Ectodermal cell (in vitro differentiated cells): Measurements from ENCODE around the gene PRSS57.
A peak's percentile ranks its signal among the peaks of the same experiment; 100 is the strongest.
"Not testable (repeated sequence)": the region's sequence is repeated elsewhere in the genome, so short reads cannot be mapped to it uniquely, and the experiment has no call there.

Source experiments
- H3K27ac ChIP-seq: 2 replicates; pipeline ENCODE4 v1.7.0; 2013; ENCODE audit warnings: mild to moderate bottlenecking, low read depth, low read length; ENCODE audit not compliant: insufficient read depth, poor library complexity, severe bottlenecking
- H3K27me3 ChIP-seq: 2 replicates; pipeline ENCODE4 v1.7.0; 2013; ENCODE audit warnings: mild to moderate bottlenecking, low read length; ENCODE audit not compliant: insufficient read depth, control insufficient read depth, poor library complexity, severe bottlenecking
- H3K36me3 ChIP-seq: one replicate; pipeline ENCODE4 v1.7.0; 2013; ENCODE audit warnings: low read length; ENCODE audit not compliant: control insufficient read depth, insufficient read depth
- H3K4me1 ChIP-seq: one replicate; pipeline ENCODE4 v1.7.0; 2013; ENCODE audit warnings: low read length; ENCODE audit not compliant: control insufficient read depth, insufficient read depth
- H3K4me3 ChIP-seq: 2 replicates; pipeline ENCODE4 v1.7.0; 2013; ENCODE audit warnings: low read depth, low read length, control low read depth; ENCODE audit not compliant: insufficient read depth
- H3K9me3 ChIP-seq: 2 replicates; pipeline ENCODE4 v1.7.0; 2013; ENCODE audit warnings: mild to moderate bottlenecking, low read length, moderate library complexity; ENCODE audit not compliant: control insufficient read depth
- WGBS, 2 experiments: methylation state at CpG; one replicate each; pipeline ENCODE4 v1.1.7; 2013; ENCODE audit warnings: missing lambda C conversion rate in 2 of 2; 5-methylcytosine and 5-hydroxymethylcytosine counted together

The PRSS57 gene

DNA sequence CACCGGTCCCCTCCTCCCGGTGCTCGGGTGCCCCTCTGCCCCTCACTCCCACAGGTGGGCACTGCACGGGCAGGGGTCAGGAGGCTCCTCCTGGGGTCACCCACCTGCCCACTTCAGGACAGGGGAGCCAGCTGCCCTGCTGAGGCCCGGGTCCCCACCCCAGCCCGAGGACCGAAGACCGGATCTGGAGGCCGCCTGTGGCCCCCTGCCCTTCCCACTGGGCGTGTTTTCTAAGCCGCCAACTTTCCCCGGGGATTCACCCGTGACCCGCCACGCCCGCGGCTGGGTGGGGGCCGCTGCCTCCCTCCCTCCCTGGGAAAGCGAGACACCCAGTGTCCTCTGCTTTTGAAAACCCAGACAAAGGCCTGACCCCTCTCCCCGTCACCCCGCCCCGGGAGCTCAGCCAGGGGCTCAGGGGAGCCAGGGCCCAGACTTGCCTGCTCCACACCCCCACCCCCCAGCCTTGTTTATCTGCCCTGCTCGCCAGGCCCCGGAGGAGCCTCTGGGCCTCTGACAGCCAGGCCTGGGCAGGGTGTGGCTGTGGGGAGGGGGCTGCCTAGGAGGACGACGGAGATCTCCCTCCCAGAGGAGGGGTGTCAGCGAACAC is 14.8 kb upstream of the PRSS57 start:
- Histone ChIP-seq H3K27me3 (no peaks in the 10 kb centered on the region), H3K9me3 (no peaks in the 10 kb centered on the region), H3K27ac (no peak overlapping the region), H3K4me3 (peak overlapping the region; percentile 50), H3K36me3 (no peaks in the 10 kb centered on the region), H3K4me1 (peaks cover 14% of the 10 kb centered on the region)
- WGBS, 2 experiments: 67 to 73% methylated on average over 27 of the region's 27 CpGs

DNA sequence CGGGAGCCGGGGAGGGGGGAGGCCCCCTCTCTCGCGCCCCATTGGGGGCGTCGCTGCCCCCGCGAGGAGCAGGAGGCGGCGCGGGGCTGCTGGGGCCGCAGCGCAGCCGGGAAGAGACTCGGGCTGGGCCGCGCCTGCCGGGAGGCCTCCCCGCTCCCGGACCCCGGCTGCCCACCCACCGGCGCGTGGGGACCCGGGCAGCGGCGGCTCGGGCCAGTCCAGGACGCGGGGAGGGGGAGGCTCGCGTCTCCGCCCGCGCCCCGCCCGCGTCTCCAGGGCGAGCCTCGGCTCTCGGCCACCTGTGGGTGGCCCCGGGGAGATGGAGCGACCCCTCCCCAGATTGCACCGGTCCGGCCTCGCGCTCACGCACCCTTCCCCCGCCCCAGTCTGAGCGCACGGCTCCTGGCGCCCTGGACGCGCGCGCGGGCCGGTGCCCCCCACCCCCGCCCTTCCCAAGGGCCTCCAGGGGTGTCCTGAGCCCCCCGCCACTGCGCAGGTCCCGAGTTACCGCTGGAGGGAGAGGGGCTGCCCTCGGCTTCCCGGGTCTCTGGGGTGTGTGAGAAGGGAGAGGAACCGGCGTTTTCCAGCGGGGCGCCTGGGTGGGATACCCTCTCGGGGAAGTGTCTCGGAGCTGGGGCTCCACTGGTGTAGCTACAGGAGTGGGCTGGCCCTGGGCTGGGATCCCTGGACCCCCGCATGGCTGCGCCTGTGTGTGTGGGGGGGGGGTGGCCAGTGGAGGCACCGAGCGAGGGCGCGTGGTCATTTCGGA is 14.1 kb upstream of the PRSS57 start:
- no peaks in the 10 kb centered on the region for H3K9me3 ChIP-seq

DNA sequence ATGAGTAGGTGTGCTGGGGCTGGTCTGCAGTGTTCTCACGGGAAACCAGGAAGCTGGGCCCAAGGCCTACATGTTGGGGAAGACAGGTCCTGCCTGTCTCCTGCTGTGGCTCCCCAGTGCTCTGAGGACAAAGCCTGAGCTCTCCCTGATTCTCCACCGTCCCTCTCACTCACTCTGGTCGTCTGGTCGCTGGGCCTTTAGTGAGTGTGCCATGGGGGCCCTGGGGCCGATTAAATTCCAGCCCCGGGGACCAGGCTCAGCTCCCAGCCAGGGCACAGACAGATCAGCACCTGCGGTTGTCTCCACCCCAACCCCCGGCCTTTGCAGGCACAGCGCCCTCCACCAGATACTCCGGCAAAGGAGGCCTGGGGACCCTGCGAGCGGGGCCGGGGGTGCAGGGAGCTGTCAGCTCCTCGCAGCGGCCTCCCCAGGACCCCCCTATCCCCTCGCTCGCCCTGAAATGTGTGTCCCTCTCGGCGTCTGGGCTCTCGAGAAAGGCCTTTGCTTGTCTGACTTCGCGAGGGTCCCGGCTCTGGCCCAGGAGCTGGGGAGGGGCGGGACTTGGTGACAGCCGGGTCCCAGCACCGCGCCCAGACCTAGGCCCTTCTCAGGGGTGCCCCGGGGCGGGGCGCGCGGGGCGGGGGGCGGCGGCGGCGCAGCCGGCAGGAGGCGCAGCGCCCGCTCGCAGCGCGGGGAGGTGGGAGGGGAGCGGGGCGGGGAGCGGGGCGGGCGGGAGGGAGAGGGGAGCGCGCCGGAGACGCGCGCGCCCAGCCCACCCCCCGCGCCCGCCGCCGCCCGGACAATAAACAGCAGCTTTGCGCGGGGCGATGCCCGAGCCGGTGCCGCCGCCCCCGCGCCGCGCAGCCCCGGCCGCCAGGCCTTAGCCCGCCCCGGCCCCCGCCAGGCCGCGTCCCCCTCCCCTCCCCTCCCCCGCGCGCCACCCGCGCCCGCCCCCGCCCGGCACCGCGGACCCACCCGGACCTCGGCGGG is 13.2 kb upstream of the PRSS57 start, which contains the start of gene PALM:
Gene PALM, plus strand, starts transcription at position 782 of the 990 bp plus-strand sequence. CDS start 212 bp downstream, outside the sequence.
- Histone ChIP-seq H3K27ac (no peak within 1 kb of the TSS), H3K4me1 (peaks cover 14% of the 10 kb centered on the region), H3K9me3 (no peaks in the 10 kb centered on the region), H3K36me3 (no peaks in the 10 kb centered on the region), H3K4me3 (peak within 1 kb of the TSS; percentile 50), H3K27me3 (no peaks in the 10 kb centered on the region)
- WGBS, 2 experiments: 7% methylated on average over 79 to 92 of the region's 93 CpGs

More for the DNA sequence above, 14.1 kb upstream of the PRSS57 start:
- peaks cover 14% of the 10 kb centered on the region for H3K4me1 ChIP-seq
- H3K27me3 ChIP-seq: no peaks in the 10 kb centered on the region
- H3K27ac ChIP-seq: no peak overlapping the region
- WGBS, 2 experiments: 9 to 10% methylated on average over 78 of the region's 78 CpGs
- H3K4me3 ChIP-seq: peak overlapping the region; percentile 50
- no peaks in the 10 kb centered on the region for H3K36me3 ChIP-seq

DNA sequence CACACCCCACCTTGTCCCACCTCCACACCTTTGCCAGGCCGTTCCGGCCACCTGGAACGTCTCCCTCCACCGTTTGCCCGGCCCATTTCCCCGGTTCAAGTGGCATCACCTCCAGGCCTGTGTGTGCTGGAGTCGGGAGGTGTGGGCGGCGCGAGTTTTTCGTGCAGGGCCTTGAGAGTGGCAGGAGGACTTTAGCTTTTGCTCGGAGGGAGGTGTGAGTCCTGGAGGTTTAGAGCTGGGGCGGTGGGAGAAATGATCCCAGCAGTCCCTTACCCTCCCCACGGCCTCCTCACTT is 9.1 kb upstream of the PRSS57 start:
- WGBS, 2 experiments: 64 to 67% methylated on average over 14 of the region's 14 CpGs
- no peak overlapping the region for H3K27ac ChIP-seq
- H3K9me3 ChIP-seq: no peaks in the 10 kb centered on the region
- H3K4me3 ChIP-seq: no peak overlapping the region
- H3K27me3 ChIP-seq: no peaks in the 10 kb centered on the region
- no peaks in the 10 kb centered on the region for H3K36me3 ChIP-seq
- no peaks in the 10 kb centered on the region for H3K4me1 ChIP-seq

DNA sequence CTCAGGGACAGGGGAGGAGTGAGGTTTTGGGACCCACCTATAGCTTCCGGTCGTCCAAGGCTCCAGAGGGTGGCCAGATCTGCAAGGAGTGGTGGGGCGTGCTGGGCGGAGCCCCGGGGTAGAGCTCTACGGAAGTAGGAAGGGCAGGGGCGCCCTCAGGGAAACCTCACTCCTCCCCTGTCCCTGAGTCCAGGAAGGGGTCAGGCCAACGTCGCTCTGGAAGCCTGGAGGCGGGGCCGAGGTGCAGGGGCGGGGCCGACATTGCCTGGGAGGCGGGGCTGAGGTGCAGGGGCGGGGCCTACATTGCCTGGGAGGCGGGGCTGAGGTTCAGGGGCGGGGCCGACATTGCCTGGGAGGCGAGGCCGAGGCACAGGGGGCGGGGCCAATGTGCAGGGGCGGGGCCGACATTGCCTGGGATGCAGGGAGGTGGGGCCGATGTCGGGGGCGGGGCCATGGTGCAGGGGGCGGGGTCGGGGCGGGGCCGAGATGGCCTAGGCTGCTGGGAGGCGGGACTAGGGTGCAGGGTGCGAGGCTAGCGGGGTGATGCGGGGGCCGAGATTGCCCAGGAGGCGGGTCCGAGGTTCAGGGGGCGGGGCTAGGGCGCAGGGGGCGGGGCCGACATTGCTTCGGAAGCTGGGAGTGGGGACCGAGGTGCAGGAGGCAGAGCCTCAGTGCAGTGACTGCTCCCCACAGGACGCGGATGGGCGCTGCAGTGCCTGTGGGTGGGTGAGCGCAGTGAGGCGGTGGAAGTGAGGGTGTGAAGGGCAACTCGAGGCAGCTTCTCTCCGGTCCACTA is 8.6 kb upstream of the PRSS57 start:
- no peaks in the 10 kb centered on the region for H3K27me3 ChIP-seq
- WGBS, 2 experiments: 20 to 21% methylated on average over 50 of the region's 50 CpGs
- no peaks in the 10 kb centered on the region for H3K4me1 ChIP-seq
- no peak overlapping the region for H3K4me3 ChIP-seq
- no peaks in the 10 kb centered on the region for H3K36me3 ChIP-seq
- H3K27ac ChIP-seq: no peak overlapping the region
- H3K9me3 ChIP-seq: no peaks in the 10 kb centered on the region

DNA sequence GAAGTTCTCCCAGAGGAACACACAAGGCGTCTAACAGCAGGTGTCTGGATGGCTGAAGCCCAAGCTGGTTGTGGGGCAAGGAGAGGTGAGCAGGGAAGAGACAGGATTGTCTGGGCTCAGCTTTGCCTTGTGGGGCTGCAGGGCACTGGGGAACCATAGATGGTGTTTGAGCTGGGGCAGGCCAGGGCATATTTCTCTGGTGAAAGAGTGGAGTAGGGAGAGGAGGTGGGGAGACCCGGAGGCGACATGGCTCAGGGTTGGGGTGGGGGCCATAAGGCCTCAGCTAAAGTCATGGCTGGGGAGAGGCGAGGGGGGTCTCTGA is 8.0 kb upstream of the PRSS57 start:
- WGBS, 2 experiments: 83 to 84% methylated on average over 4 of the region's 4 CpGs
- H3K36me3 ChIP-seq: no peaks in the 10 kb centered on the region

DNA sequence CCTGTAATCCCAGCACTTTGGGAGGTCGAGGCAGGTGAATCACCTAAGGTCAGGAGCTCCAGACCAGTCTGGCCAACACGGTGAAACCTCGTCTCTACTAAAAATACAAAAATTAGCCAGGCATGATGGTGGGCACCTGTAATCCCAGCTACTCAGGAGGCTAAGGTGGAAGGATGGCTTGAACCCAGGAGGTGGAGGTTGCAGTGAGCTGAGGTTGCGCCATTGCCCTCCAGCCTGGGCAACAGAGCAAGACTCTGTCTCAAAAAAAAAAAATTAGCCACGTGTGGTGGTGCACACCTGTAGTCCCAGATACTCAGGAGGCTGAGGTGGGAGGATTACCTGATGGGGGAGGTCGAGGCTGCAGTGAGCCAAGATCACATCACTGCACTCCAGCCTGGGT is 7.6 kb upstream of the PRSS57 start:
- H3K4me3 ChIP-seq, H3K27ac ChIP-seq, H3K4me1 ChIP-seq, H3K27me3 ChIP-seq, H3K9me3 ChIP-seq, H3K36me3 ChIP-seq: not testable (repeated sequence)
- 86 to 92% methylated on average over 6 of the region's 6 CpGs for WGBS, 2 experiments

More for the DNA sequence above, 8.0 kb upstream of the PRSS57 start:
- no peak overlapping the region for H3K4me3 ChIP-seq
- H3K27me3 ChIP-seq: no peaks in the 10 kb centered on the region
- H3K9me3 ChIP-seq: no peaks in the 10 kb centered on the region
- H3K4me1 ChIP-seq: no peaks in the 10 kb centered on the region
- no peak overlapping the region for H3K27ac ChIP-seq

DNA sequence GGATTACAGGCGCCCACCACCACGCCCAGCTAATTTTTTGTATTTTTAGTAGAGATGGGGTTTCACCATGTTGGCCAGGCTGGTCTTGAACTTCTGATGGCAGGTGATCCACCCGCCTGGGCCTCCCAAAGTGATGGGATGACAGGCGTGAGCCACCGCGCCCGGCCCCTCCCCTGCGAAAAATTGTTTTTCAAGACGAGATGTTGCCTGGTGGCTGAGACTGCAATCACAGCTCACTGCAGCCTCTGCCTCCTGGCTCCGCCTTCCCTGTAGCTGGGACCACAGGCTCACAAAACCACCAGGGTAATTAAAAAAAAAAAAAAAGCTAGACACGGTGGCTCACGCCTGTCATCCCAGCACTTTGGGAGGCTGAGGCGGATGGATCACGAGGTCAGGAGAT is 4.6 kb upstream of the PRSS57 start:
- not testable (repeated sequence) for H3K4me3 ChIP-seq, H3K4me1 ChIP-seq, H3K27me3 ChIP-seq, H3K27ac ChIP-seq, H3K9me3 ChIP-seq, H3K36me3 ChIP-seq
- 78 to 86% methylated on average over 10 to 11 of the region's 14 CpGs for WGBS, 2 experiments

DNA sequence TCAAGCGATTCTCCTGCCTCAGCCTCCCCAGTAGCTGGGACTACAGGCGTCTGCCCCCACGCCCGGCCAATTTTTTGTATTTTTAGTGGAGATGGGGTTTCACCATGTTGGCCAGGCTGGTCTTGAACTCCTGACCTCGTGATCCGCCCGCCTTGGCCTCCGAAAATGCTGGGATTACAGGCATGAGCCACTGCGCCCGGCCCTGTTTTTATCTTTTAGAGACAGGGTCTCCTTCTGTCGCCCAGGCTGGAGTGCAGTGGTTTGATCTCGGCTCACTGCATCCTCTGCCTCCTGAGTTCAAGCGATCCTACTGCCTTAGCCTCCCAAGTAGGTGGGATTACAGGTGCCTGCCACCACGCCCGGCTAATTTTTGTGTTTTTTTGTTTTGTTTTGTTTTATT is 3.3 kb upstream of the PRSS57 start:
- WGBS, 2 experiments: 93% methylated on average over 15 of the region's 15 CpGs
- H3K27ac ChIP-seq, H3K36me3 ChIP-seq, H3K4me3 ChIP-seq, H3K9me3 ChIP-seq, H3K4me1 ChIP-seq, H3K27me3 ChIP-seq: not testable (repeated sequence)
